Endothelial cell of hepatic sinusoid (primary cell): Measurements from ENCODE around the gene SULT4A1.

ENCODE experiments used
- in situ Hi-C: cut with HindIII; loops from 2 replicates; pipeline ENCODE4 v1.10.0; 2017; ENCODE audit warnings: low sequenced_read_pairs

Gene SULT4A1

GRCh38 chr22:43831561-43832392 is 30.5 kb downstream of the SULT4A1 start:
- in situ Hi-C loops, result no loop called here

DNA sequence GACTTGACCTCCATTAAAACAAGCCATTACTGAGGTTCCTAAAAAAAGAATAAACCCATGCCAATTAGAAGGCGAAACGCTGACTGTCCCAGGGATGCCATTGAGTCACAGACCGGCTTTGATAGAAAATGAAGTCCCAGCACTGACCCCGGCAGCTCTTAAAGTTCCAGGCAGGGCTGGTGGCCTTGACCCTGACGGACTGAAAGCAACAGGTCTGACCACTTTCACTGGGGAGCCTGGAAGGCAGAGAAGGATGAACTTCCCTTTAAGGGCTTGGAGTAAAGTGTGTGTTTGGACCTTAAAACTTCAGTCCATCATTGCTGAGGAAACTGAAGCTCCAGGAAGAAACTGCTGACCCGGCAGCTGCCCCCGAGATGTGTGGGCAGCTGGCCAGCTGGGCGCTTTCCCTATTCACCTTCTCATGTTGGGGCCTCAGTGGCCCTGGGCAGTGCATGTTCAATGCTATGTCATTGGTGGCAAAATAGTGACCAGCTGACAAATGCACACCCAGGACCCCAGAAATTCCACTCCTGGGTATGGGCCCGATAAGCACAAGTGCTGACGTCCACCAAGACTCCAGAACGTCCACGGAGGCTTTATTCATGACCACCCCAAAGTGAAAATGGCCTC is 31.3 kb downstream of the SULT4A1 start:
- in situ Hi-C loops, result no loop called here

DNA sequence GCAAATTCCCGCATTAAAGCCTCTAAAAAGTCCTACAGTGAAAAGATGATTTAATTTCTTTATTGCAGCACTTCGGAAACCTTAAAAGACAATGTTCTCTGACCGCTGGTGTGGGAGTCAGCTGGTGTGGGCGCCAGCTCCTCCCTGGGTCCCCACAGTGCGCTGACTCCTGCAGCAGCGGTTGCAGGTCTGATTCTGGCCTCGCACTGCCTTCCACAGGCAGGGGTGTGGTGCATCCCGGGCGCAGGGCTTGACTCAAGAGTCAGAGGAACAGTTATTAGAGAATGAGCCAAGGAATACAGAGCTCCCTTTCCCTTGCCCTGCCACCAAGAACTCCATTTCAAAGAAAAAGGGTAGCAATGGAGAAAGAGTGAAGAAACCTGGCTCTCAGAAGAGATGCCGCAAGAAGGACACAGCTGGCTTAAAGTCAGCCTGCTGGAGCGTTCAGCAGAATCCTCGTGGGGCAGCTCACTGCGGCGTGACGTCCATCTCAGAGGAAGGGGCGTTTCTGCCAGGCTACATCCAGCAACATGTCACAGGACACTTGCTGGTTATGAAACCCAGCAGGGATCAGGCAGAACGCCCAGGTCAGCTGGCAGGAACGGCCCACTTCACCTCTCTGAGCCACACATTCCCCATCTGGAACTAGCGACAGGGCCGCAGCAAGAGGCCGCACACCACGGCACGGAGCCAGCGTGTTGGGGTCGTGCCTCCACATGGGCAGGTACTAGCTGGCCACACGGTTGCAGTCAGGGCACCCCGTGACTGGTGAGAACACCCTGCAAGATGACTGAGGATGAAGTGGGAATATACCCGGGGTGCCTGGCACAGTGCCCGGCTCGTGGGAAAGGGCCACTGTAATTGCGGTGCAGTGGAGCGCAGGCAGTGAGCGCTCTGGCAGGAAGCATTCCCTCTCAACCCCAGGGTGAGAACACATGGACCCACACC is 32.1 kb downstream of the SULT4A1 start:
- in situ Hi-C loops, result no loop called here

DNA sequence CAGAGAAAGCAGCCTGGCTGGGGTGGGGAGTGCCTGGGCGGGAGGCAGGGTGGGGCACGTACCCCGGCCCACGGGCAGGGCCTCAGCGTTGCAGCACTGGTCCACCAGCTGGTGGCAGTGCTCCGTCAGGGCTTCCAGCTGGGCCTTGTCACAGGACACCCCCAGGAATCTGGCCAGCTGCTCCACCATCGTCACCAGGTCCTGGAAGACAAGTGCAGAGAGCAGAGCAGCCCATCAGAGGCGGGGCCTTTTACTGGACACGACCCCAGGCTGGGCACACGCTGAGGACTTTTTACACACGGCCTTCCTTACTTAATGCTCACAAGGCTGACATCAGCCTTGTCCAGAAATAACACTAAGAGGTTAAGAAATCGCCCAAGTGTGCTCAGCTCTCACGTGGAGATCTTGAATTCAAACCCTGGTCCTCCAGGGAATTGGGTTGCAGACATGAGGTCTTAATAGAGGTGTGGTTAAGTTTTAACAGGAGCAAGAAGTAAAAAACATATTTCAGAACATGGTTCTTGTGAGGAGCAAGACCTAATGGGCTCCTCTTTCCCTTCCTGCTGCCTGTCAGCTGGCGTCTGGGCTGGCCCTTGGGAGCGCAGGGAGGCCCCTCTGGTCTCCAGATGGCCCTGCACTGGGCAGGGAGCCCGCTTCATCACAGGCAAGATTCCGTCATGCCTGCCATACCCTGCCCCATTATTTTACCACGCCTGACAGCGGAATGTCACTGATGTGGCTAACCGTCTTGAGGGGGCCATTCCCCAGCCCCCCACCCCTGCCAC is 33.1 kb downstream of the SULT4A1 start:
- in situ Hi-C loops, result no loop called here

GRCh38 chr22:43828725-43828997 is 33.7 kb downstream of the SULT4A1 start:
- in situ Hi-C loops, result no loop called here

DNA sequence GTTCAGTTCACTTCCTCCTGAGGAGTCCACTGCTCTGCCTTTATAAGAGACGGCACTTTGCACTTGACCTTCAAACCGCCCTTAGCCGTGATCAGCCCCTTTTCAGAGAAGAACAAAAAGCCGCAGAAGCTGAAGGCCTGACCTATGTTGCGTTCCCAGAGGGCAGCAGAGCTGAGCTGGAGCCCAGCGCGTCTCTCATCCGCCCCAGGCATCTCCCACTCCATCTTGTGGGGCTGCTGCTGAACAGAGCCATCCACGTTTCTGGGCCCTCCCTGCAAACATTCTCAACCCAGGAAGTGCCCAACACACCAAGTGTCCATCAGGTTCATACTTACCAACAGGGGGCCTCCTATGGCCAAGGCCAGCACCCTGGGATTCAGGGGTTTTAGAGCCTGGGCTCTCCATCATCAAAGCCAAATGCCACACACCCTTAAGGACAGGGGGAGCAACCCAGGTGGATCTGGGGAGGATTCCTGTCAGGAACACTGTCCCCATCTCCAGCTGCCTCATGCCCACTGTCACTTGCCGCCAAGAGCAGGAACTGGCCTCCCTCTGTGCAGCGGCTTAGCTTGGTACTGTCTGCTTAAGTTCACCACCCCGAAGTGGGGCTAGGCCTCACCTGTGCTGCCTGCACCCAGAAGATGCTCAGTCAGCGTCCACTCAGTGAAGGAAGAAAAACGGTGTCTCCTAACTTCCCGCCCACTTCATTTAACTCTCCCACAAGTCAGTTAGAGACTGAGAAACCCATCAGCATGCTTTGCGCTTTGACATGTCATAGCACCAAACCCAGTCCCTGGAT is 34.2 kb downstream of the SULT4A1 start:
- in situ Hi-C loops, result no loop called here

DNA sequence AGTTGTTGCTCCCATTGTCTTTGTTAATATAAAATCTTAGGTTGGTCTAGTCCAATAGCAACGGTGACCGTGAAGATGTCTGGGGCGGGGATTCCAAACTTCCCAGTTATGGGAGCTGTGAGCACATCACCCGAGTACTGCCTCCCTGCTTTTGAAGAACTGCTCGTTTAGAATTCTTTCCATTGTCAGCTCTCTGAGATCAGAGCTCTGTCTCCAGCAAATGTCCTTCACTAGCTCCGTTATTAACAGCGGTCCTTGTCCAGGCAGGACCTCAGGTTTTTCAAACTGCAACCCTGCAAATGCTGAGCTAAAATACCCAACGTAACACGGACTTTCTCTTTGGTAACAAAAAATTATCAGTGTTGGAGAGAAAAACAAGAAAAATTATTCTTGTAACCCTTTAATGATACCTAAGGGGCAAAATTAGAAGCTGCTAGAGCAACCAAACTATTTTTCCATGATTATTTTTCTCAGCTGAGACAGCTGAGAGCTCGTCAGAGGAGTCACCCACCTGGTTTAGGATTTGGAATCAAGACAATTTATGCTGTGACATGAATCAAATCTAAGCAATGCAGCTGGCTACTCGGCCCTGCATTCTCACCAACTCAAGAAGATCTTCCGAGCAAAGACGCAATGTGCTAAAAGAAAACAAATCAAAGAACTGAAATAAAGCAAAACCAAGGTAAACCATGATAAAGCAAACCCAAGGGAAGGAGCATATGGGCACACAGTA is 35.1 kb downstream of the SULT4A1 start:
- in situ Hi-C loops, result no loop called here

DNA sequence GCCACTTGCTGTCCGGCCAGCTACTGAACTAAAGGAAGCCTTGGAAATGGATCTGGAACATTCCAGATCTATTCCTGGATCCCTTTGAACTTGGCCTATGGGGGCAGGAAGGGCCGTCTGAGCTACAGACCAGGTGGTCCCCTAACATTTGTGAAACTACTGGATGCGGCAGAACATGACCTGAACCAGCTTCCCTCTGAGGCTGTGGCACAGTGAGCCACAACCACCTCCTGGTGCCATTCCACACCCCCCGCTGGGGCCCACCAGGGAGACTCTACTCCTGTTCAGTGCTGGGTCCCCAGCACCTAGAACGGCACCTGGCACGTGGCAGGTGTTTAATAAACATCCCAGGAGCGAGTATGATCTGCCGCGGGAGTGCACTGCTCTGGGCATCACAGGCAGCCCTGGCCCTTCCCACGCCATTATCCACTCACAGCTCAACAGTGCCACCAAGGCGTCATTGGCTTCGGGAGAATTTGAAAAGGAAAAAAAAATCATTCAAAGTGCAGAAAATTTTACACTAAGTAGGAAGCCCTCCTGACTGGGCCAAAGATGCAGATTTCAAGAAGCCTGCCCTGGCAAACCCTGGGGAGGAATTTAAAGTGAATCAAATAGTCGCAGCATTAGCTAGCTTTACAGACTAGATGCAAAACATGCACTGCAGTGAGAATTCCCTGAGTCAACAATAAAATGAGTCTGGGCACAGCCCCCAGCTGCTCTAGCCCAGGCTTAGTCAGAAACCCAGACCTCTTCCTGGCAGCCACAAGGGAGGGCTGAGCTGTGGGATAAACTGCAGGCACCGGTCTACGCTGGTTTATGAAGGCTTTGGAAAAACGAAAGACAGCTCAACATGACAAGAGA is 35.9 kb downstream of the SULT4A1 start:
- in situ Hi-C loops, result no loop called here

DNA sequence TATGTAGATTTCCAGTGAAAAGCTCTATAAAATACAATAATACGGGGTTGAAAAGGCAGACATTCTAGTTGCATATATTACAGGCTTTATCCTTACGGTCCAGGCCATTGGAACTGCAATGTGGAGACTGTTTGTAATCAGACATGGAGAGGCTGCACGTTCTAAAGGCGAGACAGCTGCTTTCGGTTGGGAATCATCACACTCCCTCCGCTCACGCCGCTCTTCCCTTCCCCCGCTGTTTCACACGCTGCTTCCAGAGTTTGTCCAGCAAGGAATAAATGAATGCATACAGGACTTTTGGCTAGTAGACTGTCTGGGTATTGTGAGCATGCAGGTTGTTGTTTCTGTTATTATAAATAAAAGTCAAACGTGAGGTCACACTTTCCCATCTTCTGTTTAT is 36.7 kb downstream of the SULT4A1 start:
- in situ Hi-C loops, result no loop called here

DNA sequence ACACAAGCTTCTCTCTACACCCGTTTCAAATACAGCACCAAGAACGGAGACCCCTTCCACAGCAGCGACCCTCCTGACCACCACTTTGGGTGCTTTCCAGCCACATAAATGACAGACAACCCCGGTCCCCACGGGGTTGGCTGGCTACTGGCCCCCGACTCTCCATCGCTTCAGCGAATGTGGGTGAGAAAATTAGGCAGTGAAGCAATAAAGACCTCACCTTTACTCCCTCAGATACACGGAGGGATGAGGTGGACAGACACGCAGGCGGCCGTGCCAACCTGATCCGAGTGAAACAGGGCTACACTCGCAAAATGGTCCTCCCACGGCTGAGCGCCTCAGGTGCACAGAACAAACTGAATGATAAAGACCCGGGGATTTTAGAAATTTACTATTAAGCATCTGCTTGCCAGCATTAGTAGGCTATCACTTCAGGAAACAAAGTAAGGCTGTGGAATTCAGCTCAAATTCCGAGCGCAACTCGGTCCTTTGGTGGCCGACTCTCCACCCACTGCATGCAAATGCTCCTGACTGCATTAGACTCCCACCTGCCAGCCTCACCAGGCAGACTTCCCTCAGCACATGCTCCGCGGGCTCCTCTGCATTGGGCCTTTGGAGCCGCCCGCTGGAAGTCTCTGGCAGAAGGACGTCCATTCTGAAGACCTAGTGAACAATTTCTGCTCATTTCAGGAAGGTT is 37.4 kb downstream of the SULT4A1 start:
- in situ Hi-C loops, result no loop called here

GRCh38 chr22:43823911-43824665 is 38.2 kb downstream of the SULT4A1 start:
- in situ Hi-C loops, result no loop called here

DNA sequence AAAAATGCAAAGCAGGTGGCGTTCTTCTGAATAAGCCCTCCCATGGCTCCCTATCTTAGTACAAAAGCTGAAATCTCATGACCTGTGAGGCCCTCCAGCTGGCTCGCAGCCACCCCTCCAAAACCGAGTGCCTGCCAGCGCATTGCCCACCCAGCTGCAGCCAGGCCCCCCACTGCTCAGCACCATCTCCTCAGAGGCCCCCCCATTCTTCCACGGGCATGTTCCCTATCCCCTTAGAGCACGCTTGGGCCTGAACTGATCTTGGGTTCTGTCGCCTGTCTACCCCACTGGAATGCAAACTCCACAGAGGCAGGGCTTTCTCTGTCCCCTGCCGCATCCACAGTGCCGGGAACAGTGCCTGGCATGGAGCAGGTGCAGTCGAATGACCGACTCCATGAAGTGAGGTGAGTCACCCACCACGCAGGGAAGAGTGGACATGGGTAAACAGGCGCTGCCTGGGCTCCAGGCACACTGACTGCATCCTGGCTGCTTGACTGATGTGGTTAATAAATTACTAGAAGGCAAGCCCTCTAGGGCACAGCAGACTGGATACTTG is 38.9 kb downstream of the SULT4A1 start:
- in situ Hi-C loops, result no loop called here

- in situ Hi-C loops, result no loop called here
Observed at GRCh38 chr22:43821606-43822425, 40.5 kb downstream of the SULT4A1 start.

GRCh38 chr22:43820651-43821305 is 41.5 kb downstream of the SULT4A1 start:
- in situ Hi-C loops, result no loop called here

- in situ Hi-C loops, result no loop called here
Observed at GRCh38 chr22:43819931-43820640, 42.2 kb downstream of the SULT4A1 start.
